ENCODE results near the gene LCE2C.

DNA sequence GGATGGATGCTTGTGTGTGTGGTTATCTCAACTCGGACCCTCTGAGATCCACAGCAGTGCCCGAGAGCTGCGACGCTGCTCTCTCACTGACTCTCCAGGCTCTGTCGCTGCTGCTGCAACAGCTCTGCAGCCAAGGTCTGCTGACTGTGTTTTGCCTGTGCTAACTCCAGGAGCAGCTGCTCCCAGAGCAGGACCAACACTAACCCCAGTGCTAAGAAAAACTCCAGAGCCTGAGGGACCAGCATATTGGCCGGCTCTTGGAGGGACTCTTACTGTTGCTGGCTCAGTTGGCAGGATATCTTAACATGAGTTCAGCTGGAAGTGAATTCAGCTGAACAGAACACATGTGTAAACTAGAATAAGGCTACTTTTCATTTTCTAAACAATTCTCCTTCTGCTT is 4.4 kb downstream of the LCE2C start:
- TF ChIP-seq, protein P1, sequence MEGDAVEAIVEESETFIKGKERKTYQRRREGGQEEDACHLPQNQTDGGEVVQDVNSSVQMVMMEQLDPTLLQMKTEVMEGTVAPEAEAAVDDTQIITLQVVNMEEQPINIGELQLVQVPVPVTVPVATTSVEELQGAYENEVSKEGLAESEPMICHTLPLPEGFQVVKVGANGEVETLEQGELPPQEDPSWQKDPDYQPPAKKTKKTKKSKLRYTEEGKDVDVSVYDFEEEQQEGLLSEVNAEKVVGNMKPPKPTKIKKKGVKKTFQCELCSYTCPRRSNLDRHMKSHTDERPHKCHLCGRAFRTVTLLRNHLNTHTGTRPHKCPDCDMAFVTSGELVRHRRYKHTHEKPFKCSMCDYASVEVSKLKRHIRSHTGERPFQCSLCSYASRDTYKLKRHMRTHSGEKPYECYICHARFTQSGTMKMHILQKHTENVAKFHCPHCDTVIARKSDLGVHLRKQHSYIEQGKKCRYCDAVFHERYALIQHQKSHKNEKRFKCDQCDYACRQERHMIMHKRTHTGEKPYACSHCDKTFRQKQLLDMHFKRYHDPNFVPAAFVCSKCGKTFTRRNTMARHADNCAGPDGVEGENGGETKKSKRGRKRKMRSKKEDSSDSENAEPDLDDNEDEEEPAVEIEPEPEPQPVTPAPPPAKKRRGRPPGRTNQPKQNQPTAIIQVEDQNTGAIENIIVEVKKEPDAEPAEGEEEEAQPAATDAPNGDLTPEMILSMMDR (IDR thresholded peaks at IDR 0.05): no peak
- no peak for TF ChIP-seq POLR2AphosphoS5 (IDR thresholded peaks at IDR 0.05; ENCODE audit: insufficient read depth in 1 of 2, low read depth in 1 of 2)

Measured in vagina (tissue), 2 donors.